GOT3 (cell line): ENCODE data around the gene SLC25A27.

Experiments
- DNase-seq: peaks from one replicate; lab custom pipeline; 2025; ENCODE audit warnings: mixed read lengths; lab: John Stamatoyannopoulos, UW

Gene SLC25A27

DNA sequence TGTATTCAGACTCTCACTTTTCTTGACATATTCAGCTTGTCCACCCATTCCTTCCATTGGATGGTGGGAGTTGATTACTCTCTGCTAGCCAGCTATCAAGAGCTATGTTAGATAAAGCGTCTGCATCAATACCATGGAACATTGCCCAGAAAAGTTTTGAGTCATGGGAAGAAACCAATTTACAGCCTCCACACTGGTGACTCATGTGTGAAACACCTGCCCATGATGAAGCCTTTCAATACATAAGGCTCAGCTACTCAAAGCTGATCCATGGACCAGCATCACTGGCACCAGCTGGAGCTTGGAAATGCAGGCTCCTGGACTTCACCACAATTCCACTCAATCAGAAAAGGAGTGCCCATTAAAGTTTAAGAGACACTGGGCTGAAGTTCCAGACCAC, 66.3 kb downstream of the SLC25A27 start:
- DNase-seq: no peak

DNA sequence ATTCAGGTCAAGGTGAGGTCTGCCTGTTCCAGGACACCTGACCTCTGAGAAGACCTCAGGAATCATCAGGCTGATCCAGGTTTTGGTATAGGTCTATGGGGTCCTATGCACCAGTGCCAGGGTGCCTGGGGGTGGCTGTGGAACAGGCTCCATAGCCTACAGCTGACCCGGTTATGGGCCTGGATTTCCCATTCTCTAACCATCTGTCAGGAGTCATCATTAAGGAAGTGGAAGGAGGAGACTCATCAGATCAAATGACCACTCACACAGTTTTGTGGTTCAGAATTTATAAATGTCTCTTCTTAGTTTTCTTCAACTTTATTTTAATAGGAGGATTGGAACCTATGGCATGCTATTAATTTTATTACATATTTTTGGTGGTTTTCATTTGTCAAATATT, 67.6 kb downstream of the SLC25A27 start:
- no peak for DNase-seq
